Natural killer cell (primary cell): ENCODE data around the gene PRKAG2. TPM values are rescaled to one million over a fixed set of nuclear protein-coding genes. Genes with fewer than 3 reads are reported as not detected.

Experiments
- ATAC-seq, 3 donors: fragments of 150-1000 bp in 2 of 3; fragments of 200-7000 bp in 1 of 3; cut with Tn5 transposase; 1 replicate in 1 of 3; 2 replicates in 2 of 3; pipeline ENCODE4 v1.10.0; 2021; ENCODE audit warnings: mild to moderate bottlenecking in 2 of 3, moderate library complexity in 2 of 3
- DNase-seq, 2 donors: peaks; one replicate each; pipeline versions ENCODE4 v3.0.0 to v3.0.0-alpha.2; 2013 to 2021; ENCODE audit warnings: mixed read lengths in 1 of 2
- H3K27ac ChIP-seq: one replicate; pipeline ENCODE4 v1.5.1; 2013; ENCODE audit warnings: mild to moderate bottlenecking, low read length
- H3K27me3 ChIP-seq: one replicate; pipeline ENCODE4 v1.6.1; 2013; ENCODE audit warnings: low read length; ENCODE audit not compliant: control insufficient read depth, insufficient read depth
- H3K36me3 ChIP-seq: one replicate; pipeline ENCODE4 v1.6.1; 2013; ENCODE audit warnings: low read length; ENCODE audit not compliant: control insufficient read depth, insufficient read depth
- H3K4me1 ChIP-seq: one replicate; pipeline ENCODE4 v1.6.1; 2013; ENCODE audit warnings: low read length; ENCODE audit not compliant: control insufficient read depth, insufficient read depth
- H3K4me3 ChIP-seq: one replicate; pipeline ENCODE4 v1.5.1; 2013; ENCODE audit warnings: low read length
- H3K9me3 ChIP-seq: one replicate; pipeline ENCODE4 v1.6.1; 2013; ENCODE audit warnings: low read length; ENCODE audit not compliant: control insufficient read depth, insufficient read depth
- H3K27ac Mint-ChIP-seq, 2 donors: one replicate each; pipeline ENCODE4 v1.8.0; 2022; ENCODE audit warnings: mild to moderate bottlenecking in 2 of 2, mixed read lengths in 2 of 2, moderate library complexity in 1 of 2
- H3K27me3 Mint-ChIP-seq, 2 donors: one replicate each; pipeline ENCODE4 v1.8.0; 2022; ENCODE audit warnings: low read depth in 2 of 2, mixed read lengths in 2 of 2
- H3K36me3 Mint-ChIP-seq: one replicate; pipeline ENCODE4 v1.8.0; 2022; ENCODE audit warnings: mixed read lengths
- H3K4me1 Mint-ChIP-seq, 2 donors: one replicate each; pipeline ENCODE4 v1.8.0; 2022; ENCODE audit warnings: mixed read lengths in 2 of 2
- H3K4me3 Mint-ChIP-seq: one replicate; pipeline ENCODE4 v1.8.0; 2022; ENCODE audit warnings: mild to moderate bottlenecking, moderate library complexity, mixed read lengths
- H3K9me3 Mint-ChIP-seq, 2 donors: one replicate each; pipeline ENCODE4 v1.8.0; 2022; ENCODE audit warnings: mixed read lengths in 2 of 2
- CTCF ChIP-seq: fragments of 200-600 bp; IDR thresholded peaks from one replicate; pipeline ENCODE4 v1.8.0; 2022; ENCODE audit warnings: antibody characterized with exemption
- WGBS: methylation state at CpG from one replicate; pipeline ENCODE4 v1.1.7; 2013; ENCODE audit warnings: missing lambda C conversion rate; ENCODE audit not compliant: insufficient coverage; 5-methylcytosine and 5-hydroxymethylcytosine counted together
- intact Hi-C: fragments of 100-400 bp; cut with micrococcal nuclease; formaldehyde crosslinking; loops from one replicate; pipeline ENCODE4 v1.14.2; 2022
- total RNA-seq, 4 donors: library from RNA; stranded (reverse); fragments of 120-200 nt in 1 of 4; gene quantifications; one replicate each; pipeline versions ENCODE4 v1.2.3 to v1.2.4, GENCODE V29; 2013 to 2022

The PRKAG2 gene
- total RNA-seq, 3 donors from 2014 or later (not counting 1 experiment from before 2014, with no cell fraction given) = 42.6 to 66.5 (median 64.4) TPM

- peak overlapping the region; percentile 72 for H3K4me3 ChIP-seq
- intact Hi-C loops = loop anchor here (1.0 to 10.0 kb wide), 4 partner anchors 12 to 510 kb away; partner anchors contain the start of genes GALNT11 and NUB1
- WGBS = 87% methylated on average over 7 of the region's 7 CpGs
- Mint-ChIP-seq H3K27ac (peak overlapping the region; percentile 92 to 93), H3K4me1 (peaks cover 58 to 60% of the 10 kb centered on the region in 2 donors), H3K9me3 (no peaks in the 10 kb centered on the region), H3K4me3 (peak overlapping the region; percentile 94), H3K36me3 (no peaks in the 10 kb centered on the region), H3K27me3 (no peaks in the 10 kb centered on the region)
- peaks cover 27% of the 10 kb centered on the region for H3K4me1 ChIP-seq
- peak overlapping the region; percentile 79 for H3K27ac ChIP-seq
- H3K36me3 ChIP-seq = no peaks in the 10 kb centered on the region
- no peak for ATAC-seq
- H3K9me3 ChIP-seq = no peaks in the 10 kb centered on the region
- no peak for DNase-seq
- TF ChIP-seq CTCF = no peak
- no peaks in the 10 kb centered on the region for H3K27me3 ChIP-seq
Measured at GRCh38 chr7:151517601-151518104, 359.3 kb downstream of the PRKAG2 start.

- no peaks in the 10 kb centered on the region for H3K9me3 ChIP-seq
- no peaks in the 10 kb centered on the region for H3K27me3 ChIP-seq
- Mint-ChIP-seq H3K27ac (peak overlapping the region in 1 of 2 donors; percentile 46), H3K4me1 (peaks cover 74 to 78% of the 10 kb centered on the region in 2 donors), H3K4me3 (no peak overlapping the region), H3K36me3 (no peaks in the 10 kb centered on the region), H3K9me3 (no peaks in the 10 kb centered on the region), H3K27me3 (no peaks in the 10 kb centered on the region)
- no peaks in the 10 kb centered on the region for H3K36me3 ChIP-seq
- H3K4me1 ChIP-seq = peaks cover 21% of the 10 kb centered on the region
- no peak for DNase-seq
- no peak overlapping the region for H3K4me3 ChIP-seq
- no peak for ATAC-seq
- no peak overlapping the region for H3K27ac ChIP-seq
- intact Hi-C loops = loop anchor here (5.0 to 10.0 kb wide), 3 partner anchors 33 to 512 kb away; partner anchors contain the start of genes GALNT11 and NUB1
- TF ChIP-seq CTCF = no peak
Measured at GRCh38 chr7:151515276-151515565, 361.7 kb downstream of the PRKAG2 start.

GRCh38 chr7:151514461-151515275, 362.2 kb downstream of the PRKAG2 start:
- H3K4me1 ChIP-seq = peaks cover 22% of the 10 kb centered on the region
- TF ChIP-seq CTCF = no peak

More at GRCh38 chr7:151514461-151515275, 362.2 kb downstream of the PRKAG2 start:
- H3K36me3 ChIP-seq = no peaks in the 10 kb centered on the region
- no peaks in the 10 kb centered on the region for H3K27me3 Mint-ChIP-seq
- ATAC-seq (no peak), DNase-seq (no peak)
- WGBS = 100% methylated on average over 4 of the region's 6 CpGs
- intact Hi-C loops = loop anchor here (5.0 to 10.0 kb wide), 3 partner anchors 32 to 513 kb away; partner anchors contain the start of genes GALNT11 and NUB1
- H3K36me3 Mint-ChIP-seq = no peaks in the 10 kb centered on the region
- no peaks in the 10 kb centered on the region for H3K27me3 ChIP-seq
- no peak overlapping the region for H3K4me3 ChIP-seq
- peaks cover 76 to 80% of the 10 kb centered on the region in 2 donors for H3K4me1 Mint-ChIP-seq
- no peaks in the 10 kb centered on the region for H3K9me3 ChIP-seq
- no peak overlapping the region for H3K27ac ChIP-seq
- no peak overlapping the region for H3K4me3 Mint-ChIP-seq
- no peaks in the 10 kb centered on the region for H3K9me3 Mint-ChIP-seq
- peak overlapping the region in 1 of 2 donors; percentile 46 for H3K27ac Mint-ChIP-seq
